HepG2 (cell line): ENCODE measurements around the gene EMC9. TPM values are rescaled to one million over a fixed set of nuclear protein-coding genes. Genes with fewer than 3 reads are reported as not detected.

Experiments
- FOXO4 ChIP-seq: sonication (generic); formaldehyde crosslinking; conservative IDR thresholded peaks from 2 replicates; pipeline ENCODE4 v1.8.1; 2023; ENCODE audit warnings: missing genetic modification reagents
- HIC2 ChIP-seq: sonication (generic); formaldehyde crosslinking; IDR thresholded peaks from 2 replicates; pipeline ENCODE4 v1.9.0; 2022; ENCODE audit warnings: low read depth, missing genetic modification reagents
- KAT7 ChIP-seq: IDR thresholded peaks from 2 replicates; pipeline ENCODE4 v1.6.1; 2018; ENCODE audit warnings: borderline replicate concordance, missing compliant biosample characterization
- LCORL ChIP-seq, 2 experiments: fragments of 450-650 bp in 1 of 2; sonication (generic) in 1 of 2; formaldehyde crosslinking in 1 of 2; IDR thresholded peaks; 2 replicates each; pipeline versions ENCODE4 v1.5.0 to v1.6.1; 2017 to 2020; ENCODE audit warnings: antibody characterized with exemption in 1 of 2, missing genetic modification reagents in 1 of 2
- NFIC ChIP-seq: IDR thresholded peaks from 2 replicates; pipeline ENCODE4 v1.6.1; 2012; ENCODE audit warnings: mild to moderate bottlenecking, low read length, inconsistent platforms
- PAF1 ChIP-seq: IDR thresholded peaks from 2 replicates; pipeline ENCODE4 v1.6.1; 2016; ENCODE audit warnings: missing genetic modification reagents, missing compliant biosample characterization
- PITX1 ChIP-seq: sonication (generic); formaldehyde crosslinking; IDR thresholded peaks from 2 replicates; pipeline ENCODE4 v1.5.1; 2020; ENCODE audit warnings: mild to moderate bottlenecking, missing genetic modification reagents
- RARG ChIP-seq: sonication (generic); formaldehyde crosslinking; IDR thresholded peaks from 2 replicates; pipeline ENCODE4 v1.4.0; 2020; ENCODE audit warnings: low read depth, mild to moderate bottlenecking, missing genetic modification reagents
- STAT5B ChIP-seq: sonication (generic); formaldehyde crosslinking; IDR thresholded peaks from 2 replicates; pipeline ENCODE4 v1.4.0; 2020; ENCODE audit warnings: missing genetic modification reagents
- TARDBP ChIP-seq: sonication (generic); formaldehyde crosslinking; IDR thresholded peaks from 2 replicates; pipeline ENCODE4 v1.8.0; 2022; ENCODE audit warnings: mild to moderate bottlenecking, missing genetic modification reagents
- ZBTB4 ChIP-seq: sonication (generic); formaldehyde crosslinking; IDR thresholded peaks from 2 replicates; pipeline ENCODE4 v1.4.0; 2020; ENCODE audit warnings: missing genetic modification reagents, mild to moderate bottlenecking, borderline replicate concordance
- ZFYVE20 ChIP-seq: sonication (generic); formaldehyde crosslinking; IDR thresholded peaks from 2 replicates; pipeline ENCODE4 v1.8.0; 2023; ENCODE audit warnings: low read depth, mild to moderate bottlenecking, moderate library complexity, missing genetic modification reagents, borderline replicate concordance
- ZNF44 ChIP-seq: sonication (generic); formaldehyde crosslinking; IDR thresholded peaks from 2 replicates; pipeline ENCODE4 v1.5.1; 2020; ENCODE audit warnings: mild to moderate bottlenecking, missing genetic modification reagents
- ZNF576 ChIP-seq: sonication (generic); formaldehyde crosslinking; IDR thresholded peaks from 2 replicates; pipeline ENCODE4 v1.4.0; 2020; ENCODE audit warnings: mild to moderate bottlenecking, missing genetic modification reagents
- ZNF619 ChIP-seq: sonication (generic); formaldehyde crosslinking; IDR thresholded peaks from 2 replicates; pipeline ENCODE4 v1.4.0; 2020; ENCODE audit warnings: mild to moderate bottlenecking, missing genetic modification reagents
- ZNF687 ChIP-seq: sonication (generic); formaldehyde crosslinking; IDR thresholded peaks from 2 replicates; pipeline ENCODE4 v1.5.1; 2020; ENCODE audit warnings: mild to moderate bottlenecking, missing genetic modification reagents, moderate library complexity
- ZNF768 ChIP-seq: sonication (generic); formaldehyde crosslinking; IDR thresholded peaks from 2 replicates; pipeline ENCODE4 v1.4.0; 2020; ENCODE audit warnings: missing genetic modification reagents
- polyA plus RNA-seq, 8 experiments: library from polyadenylated mRNA; depleted of rRNA in 3 of 8; stranded (reverse) in 7 of 8; unstranded in 1 of 8; fragments of >200 nt; fragmentation: Illumina TruSeq in 4 of 8; extraction: Trizol in 4 of 8; gene quantifications; 2 replicates each; pipeline versions ENCODE4 v1.2.1 to v1.2.3, GENCODE V29; 2011 to 2016; ENCODE audit warnings: low read depth in 4 of 8, missing spikeins in 1 of 8, mixed read lengths in 1 of 8; ENCODE audit not compliant: insufficient read depth in 1 of 8
- total RNA-seq, 5 experiments: library from RNA; depleted of rRNA; stranded (reverse); fragments of >200 nt; fragmentation: Illumina TruSeq; extraction: Trizol; gene quantifications; 2 replicates each; pipeline ENCODE4 v1.2.3, GENCODE V29; 2016; ENCODE audit warnings: low read depth in 1 of 5

Gene EMC9
- total and polyA plus RNA-seq, 2 of the 13 experiments (the other 11 are each of a cell fraction or from before 2014, with no cell fraction given) = 60.5 to 78.7 TPM

- TF ChIP-seq ZBTB4 (0 out of 2 replicates have a peak, but pooled peaks have one; percentile 5), ZNF576 (CRISPR knock-in tag) (peak; percentile 72; the same call in 1 of the 2 replicates), FOXO4 (CRISPR knock-in tag) (no peak), PAF1 (CRISPR knock-in tag) (peak; percentile 63), ZNF768 (peak; percentile 35; the same call in 1 of the 2 replicates), KAT7 (no peak), ZNF687 (peak; percentile 31; the same call in 1 of the 2 replicates), ZNF619 (CRISPR knock-in tag) (0 out of 2 replicates have a peak, but pooled peaks have one; percentile 8), HIC2 (CRISPR knock-in tag) (no peak), LCORL (IDR thresholded peaks at IDR 0.05) (no peak), LCORL (CRISPR knock-in tag; IDR thresholded peaks at IDR 0.05) (no peak), ZNF44 (no peak), PITX1 (CRISPR knock-in tag) (0 out of 2 replicates have a peak, but pooled peaks have one; percentile 5), ZFYVE20 (peak; percentile 22; the same call in 1 of the 2 replicates), NFIC (no peak), TARDBP (CRISPR knock-in tag) (0 out of 2 replicates have a peak, but pooled peaks have one; percentile 16), RARG (no peak), STAT5B (no peak)
Measured at GRCh38 chr14:24098927-24099813, 42.2 kb downstream of the EMC9 start (continued).
